Amniotic stem cell (primary cell): Measurements from ENCODE around the gene ZBTB16.

Source experiments
- DNase-seq: peaks from one replicate; lab custom pipeline; 2025; lab: John Stamatoyannopoulos, UW

ZBTB16 gene

GRCh38 chr11:114243461-114244372 is 184.2 kb downstream of the ZBTB16 start:
- no peak for DNase-seq

GRCh38 chr11:114244726-114245394 is 185.3 kb downstream of the ZBTB16 start:
- DNase-seq, result no peak

- DNase-seq, result no peak
These were observed 187.0 kb downstream of the ZBTB16 start for GRCh38 chr11:114246321-114247069.

GRCh38 chr11:114247070-114247789 is 187.7 kb downstream of the ZBTB16 start:
- no peak for DNase-seq

- no peak for DNase-seq
These were observed 190.7 kb downstream of the ZBTB16 start for GRCh38 chr11:114250180-114250579.

- DNase-seq, result no peak
These were observed 191.7 kb downstream of the ZBTB16 start for GRCh38 chr11:114250993-114251814.

- DNase-seq, result no peak
These were observed 192.4 kb downstream of the ZBTB16 start for GRCh38 chr11:114251815-114252337.

- DNase-seq, result no peak
These were observed 193.3 kb downstream of the ZBTB16 start for GRCh38 chr11:114252767-114253166.

- no peak for DNase-seq
These were observed 194.3 kb downstream of the ZBTB16 start for GRCh38 chr11:114253771-114254170.

GRCh38 chr11:114254571-114255146 is 195.1 kb downstream of the ZBTB16 start:
- DNase-seq, result no peak

- no peak for DNase-seq
These were observed 195.8 kb downstream of the ZBTB16 start for GRCh38 chr11:114255289-114255688.

- DNase-seq, result no peak
These were observed 196.9 kb downstream of the ZBTB16 start for GRCh38 chr11:114256176-114256966.

- DNase-seq, result no peak
These were observed 197.4 kb downstream of the ZBTB16 start for GRCh38 chr11:114256967-114257286.

GRCh38 chr11:114257621-114258558 is 198.4 kb downstream of the ZBTB16 start:
- no peak for DNase-seq

- no peak for DNase-seq
These were observed 199.2 kb downstream of the ZBTB16 start for GRCh38 chr11:114258696-114259095.

- no peak for DNase-seq
These were observed 199.6 kb downstream of the ZBTB16 start for GRCh38 chr11:114259124-114259526.

- DNase-seq, result no peak
These were observed 200.1 kb downstream of the ZBTB16 start for GRCh38 chr11:114259551-114259983.

GRCh38 chr11:114260077-114260476 is 200.6 kb downstream of the ZBTB16 start:
- no peak for DNase-seq
